Lower leg skin (tissue), 3 donors: Measurements from ENCODE around the gene MGMT.

Experiments used
- POLR2A ChIP-seq, 2 donors: fragments of 450-650 bp; IDR thresholded peaks; one replicate each; pipeline ENCODE4 v1.6.1; 2016 to 2017; ENCODE audit warnings: antibody characterized with exemption in 2 of 2, mild to moderate bottlenecking in 1 of 2, moderate library complexity in 1 of 2
- TF ChIP-seq, protein P1 (sequence below), 3 donors: fragments of 450-650 bp; IDR thresholded peaks; one replicate each; pipeline ENCODE4 v1.5.1; 2016; ENCODE audit warnings: antibody characterized with exemption in 3 of 3, mild to moderate bottlenecking in 3 of 3, moderate library complexity in 2 of 3

DNA sequence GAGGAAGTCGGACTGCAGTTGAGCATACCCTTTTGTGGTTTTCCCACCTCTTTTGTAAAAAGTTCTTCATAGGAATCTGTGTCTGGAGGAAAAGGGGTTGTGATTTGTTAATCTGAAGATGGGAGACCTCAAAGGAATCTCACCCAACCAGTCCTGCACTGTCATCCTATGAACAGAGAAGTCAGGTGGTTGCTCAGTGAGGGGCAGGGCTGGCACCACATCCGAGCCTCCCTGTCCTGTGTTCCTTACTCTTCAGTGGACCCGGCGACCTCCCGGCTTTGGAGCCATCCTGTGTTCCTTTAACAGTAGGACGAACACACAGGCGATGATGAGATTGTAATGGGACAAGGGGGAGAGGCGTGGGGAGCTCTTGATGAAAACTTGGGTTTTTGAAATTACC, 2.8 kb upstream of the MGMT start:
- TF ChIP-seq, protein P1, sequence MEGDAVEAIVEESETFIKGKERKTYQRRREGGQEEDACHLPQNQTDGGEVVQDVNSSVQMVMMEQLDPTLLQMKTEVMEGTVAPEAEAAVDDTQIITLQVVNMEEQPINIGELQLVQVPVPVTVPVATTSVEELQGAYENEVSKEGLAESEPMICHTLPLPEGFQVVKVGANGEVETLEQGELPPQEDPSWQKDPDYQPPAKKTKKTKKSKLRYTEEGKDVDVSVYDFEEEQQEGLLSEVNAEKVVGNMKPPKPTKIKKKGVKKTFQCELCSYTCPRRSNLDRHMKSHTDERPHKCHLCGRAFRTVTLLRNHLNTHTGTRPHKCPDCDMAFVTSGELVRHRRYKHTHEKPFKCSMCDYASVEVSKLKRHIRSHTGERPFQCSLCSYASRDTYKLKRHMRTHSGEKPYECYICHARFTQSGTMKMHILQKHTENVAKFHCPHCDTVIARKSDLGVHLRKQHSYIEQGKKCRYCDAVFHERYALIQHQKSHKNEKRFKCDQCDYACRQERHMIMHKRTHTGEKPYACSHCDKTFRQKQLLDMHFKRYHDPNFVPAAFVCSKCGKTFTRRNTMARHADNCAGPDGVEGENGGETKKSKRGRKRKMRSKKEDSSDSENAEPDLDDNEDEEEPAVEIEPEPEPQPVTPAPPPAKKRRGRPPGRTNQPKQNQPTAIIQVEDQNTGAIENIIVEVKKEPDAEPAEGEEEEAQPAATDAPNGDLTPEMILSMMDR (IDR thresholded peaks at IDR 0.05), result no peak
- TF ChIP-seq POLR2A (IDR thresholded peaks at IDR 0.05), result no peak
